GM12891 (cell line): ENCODE results near the gene RAPGEF4.

Source experiments
- POLR2A ChIP-seq: IDR thresholded peaks from 2 replicates; pipeline ENCODE4 v1.6.1; 2011; ENCODE audit warnings: low read depth, low read length, control low read depth
- POLR2AphosphoS5 ChIP-seq: IDR thresholded peaks from 2 replicates; pipeline ENCODE4 v1.6.1; 2011; ENCODE audit warnings: low read depth, low read length, control low read depth
- TAF1 ChIP-seq: IDR thresholded peaks from 2 replicates; pipeline ENCODE4 v1.6.1; 2011; ENCODE audit warnings: low read depth, low read length, control low read depth

DNA sequence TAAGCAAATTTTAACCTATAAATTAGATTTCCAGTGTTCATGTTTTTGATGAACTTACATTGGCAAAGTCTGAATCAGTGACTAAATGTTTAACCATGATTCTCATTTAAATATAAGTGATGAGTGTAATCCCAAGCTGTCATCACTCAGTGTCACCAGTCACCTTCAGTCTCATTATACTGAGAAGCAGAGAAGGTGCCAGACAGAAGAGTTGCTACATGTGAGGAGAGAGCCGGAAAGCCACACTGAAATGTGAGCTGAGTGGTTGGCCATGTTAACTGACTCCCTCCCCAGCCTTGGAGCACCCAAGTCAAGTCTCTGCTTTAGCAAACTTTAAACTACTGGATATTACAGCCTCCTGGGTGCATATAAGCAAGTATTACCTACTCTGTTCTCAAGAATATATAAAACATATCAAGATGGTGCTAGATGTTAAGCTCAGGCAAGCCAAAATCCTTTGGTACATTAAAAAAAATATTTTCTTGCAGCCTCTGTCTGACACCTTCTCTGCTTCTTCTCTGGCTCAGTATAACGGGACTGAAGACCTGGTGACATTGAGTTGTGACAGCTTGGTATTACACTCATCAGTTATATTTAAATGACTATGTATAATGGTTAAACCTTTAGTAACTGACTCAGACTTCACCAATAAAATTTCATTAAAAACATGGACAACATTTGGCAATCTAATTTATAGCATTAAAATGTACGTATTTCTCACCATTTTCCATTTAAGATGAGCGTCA is 264.2 kb downstream of the RAPGEF4 start:
- TF ChIP-seq POLR2AphosphoS5, result no peak
- no peak for TF ChIP-seq POLR2A
- no peak for TF ChIP-seq TAF1
